ENCODE measurements around the gene RAN.

- TF ChIP-seq CTCF (conservative IDR thresholded peaks at IDR 0.05) (peak; percentile 81), ZFX (IDR thresholded peaks at IDR 0.05) (no peak)
These were observed 45.6 kb upstream of the RAN start for GRCh38 chr12:130826151-130826801.

All from C4-2B (cell line).